Ovary (tissue), 3 donors: ENCODE data around the gene SVOPL.

Experiments
- CTCF ChIP-seq, 3 donors: fragments of 450-650 bp in 2 of 3; fragments of 200-600 bp in 1 of 3; IDR thresholded peaks; one replicate each; pipeline versions ENCODE4 v1.5.1 to v1.8.0; 2016 to 2022; ENCODE audit warnings: antibody characterized with exemption in 3 of 3, mild to moderate bottlenecking in 1 of 3
- EP300 ChIP-seq: sonication (generic); formaldehyde crosslinking; IDR thresholded peaks from one replicate; pipeline ENCODE4 v1.6.1; 2017; ENCODE audit warnings: antibody characterized with exemption
- POLR2A ChIP-seq: fragments of 450-650 bp; IDR thresholded peaks from one replicate; pipeline ENCODE4 v1.6.1; 2017; ENCODE audit warnings: antibody characterized with exemption, mild to moderate bottlenecking, moderate library complexity
- donor health status: DM: no; HTN: no; CAD: no.

- TF ChIP-seq CTCF (IDR thresholded peaks at IDR 0.05) (no peak), EP300 (no peak), POLR2A (no peak)
Measured at GRCh38 chr7:138595454-138595853, 105.7 kb downstream of the SVOPL start.
